ENCODE data around the gene GRIN2C.

The GRIN2C gene

GRCh38 chr17:74806334-74806733, 53.4 kb downstream of the GRIN2C start:
- no peaks in the 10 kb centered on the region for H3K9me3 Mint-ChIP-seq
- H3K4me1 Mint-ChIP-seq = peaks cover 3 to 5% of the 10 kb centered on the region in 2 donors
- H3K27ac Mint-ChIP-seq = no peak overlapping the region
- no peaks in the 10 kb centered on the region for H3K27me3 Mint-ChIP-seq
- no peak for ATAC-seq (replicated peaks)
- no peak overlapping the region for H3K4me3 Mint-ChIP-seq
- no peak for DNase-seq
- peaks cover 47 to 59% of the 10 kb centered on the region in 2 donors for H3K36me3 Mint-ChIP-seq

GRCh38 chr17:74805591-74805991, 54.1 kb downstream of the GRIN2C start:
- Mint-ChIP-seq H3K9me3 (no peaks in the 10 kb centered on the region), H3K27me3 (no peaks in the 10 kb centered on the region), H3K4me1 (peaks cover 3 to 5% of the 10 kb centered on the region in 2 donors), H3K36me3 (peaks cover 46 to 59% of the 10 kb centered on the region in 2 donors), H3K4me3 (no peak overlapping the region), H3K27ac (no peak overlapping the region)
- DNase-seq (no peak), ATAC-seq (replicated peaks) (no peak)

GRCh38 chr17:74804683-74805082, 55.0 kb downstream of the GRIN2C start:
- Mint-ChIP-seq H3K4me1 (peaks cover 3 to 5% of the 10 kb centered on the region in 2 donors), H3K27me3 (no peaks in the 10 kb centered on the region), H3K36me3 (peaks cover 48 to 63% of the 10 kb centered on the region in 2 donors), H3K9me3 (no peaks in the 10 kb centered on the region), H3K4me3 (no peak overlapping the region), H3K27ac (no peak overlapping the region)
- DNase-seq (no peak), ATAC-seq (replicated peaks) (no peak)

- DNase-seq (no peak), ATAC-seq (replicated peaks) (no peak)
- H3K27me3 Mint-ChIP-seq = no peaks in the 10 kb centered on the region
- H3K4me3 Mint-ChIP-seq = no peak overlapping the region
- no peaks in the 10 kb centered on the region for H3K9me3 Mint-ChIP-seq
- H3K36me3 Mint-ChIP-seq = peaks cover 53 to 66% of the 10 kb centered on the region in 2 donors
- no peak overlapping the region for H3K27ac Mint-ChIP-seq
- peaks cover 3 to 4% of the 10 kb centered on the region in 2 donors for H3K4me1 Mint-ChIP-seq
Measured at GRCh38 chr17:74803971-74804370, 55.7 kb downstream of the GRIN2C start.

GRCh38 chr17:74803388-74803930, 56.2 kb downstream of the GRIN2C start:
- Mint-ChIP-seq H3K27ac (no peak overlapping the region), H3K4me1 (no peaks in the 10 kb centered on the region), H3K4me3 (no peak overlapping the region), H3K9me3 (no peaks in the 10 kb centered on the region), H3K27me3 (no peaks in the 10 kb centered on the region), H3K36me3 (peaks cover 54 to 67% of the 10 kb centered on the region in 2 donors)
- DNase-seq = no peak
- ATAC-seq (replicated peaks) = no peak

GRCh38 chr17:74801896-74802295, 57.8 kb downstream of the GRIN2C start:
- ATAC-seq (replicated peaks) (no peak), DNase-seq (no peak)
- Mint-ChIP-seq H3K4me1 (no peaks in the 10 kb centered on the region), H3K9me3 (no peaks in the 10 kb centered on the region), H3K4me3 (no peak overlapping the region), H3K36me3 (peaks cover 54 to 66% of the 10 kb centered on the region in 2 donors), H3K27ac (no peak overlapping the region), H3K27me3 (no peaks in the 10 kb centered on the region)

GRCh38 chr17:74800531-74800930, 59.2 kb downstream of the GRIN2C start:
- no peaks in the 10 kb centered on the region for H3K27me3 Mint-ChIP-seq
- no peaks in the 10 kb centered on the region for H3K4me1 Mint-ChIP-seq
- no peak overlapping the region for H3K27ac Mint-ChIP-seq
- no peak for DNase-seq
- H3K9me3 Mint-ChIP-seq = no peaks in the 10 kb centered on the region
- H3K4me3 Mint-ChIP-seq = no peak overlapping the region
- H3K36me3 Mint-ChIP-seq = peaks cover 59 to 67% of the 10 kb centered on the region in 2 donors
- ATAC-seq (replicated peaks) = no peak

GRCh38 chr17:74799097-74799496, 60.6 kb downstream of the GRIN2C start:
- H3K27ac Mint-ChIP-seq = no peak overlapping the region
- no peaks in the 10 kb centered on the region for H3K9me3 Mint-ChIP-seq
- peaks cover 63 to 71% of the 10 kb centered on the region in 2 donors for H3K36me3 Mint-ChIP-seq
- no peak for DNase-seq
- no peak for ATAC-seq (replicated peaks)
- no peak overlapping the region for H3K4me3 Mint-ChIP-seq
- H3K4me1 Mint-ChIP-seq = no peaks in the 10 kb centered on the region
- H3K27me3 Mint-ChIP-seq = no peaks in the 10 kb centered on the region

- Mint-ChIP-seq H3K9me3 (no peaks in the 10 kb centered on the region), H3K4me1 (no peaks in the 10 kb centered on the region), H3K4me3 (no peak overlapping the region), H3K27ac (no peak overlapping the region), H3K27me3 (no peaks in the 10 kb centered on the region), H3K36me3 (peaks cover 61 to 74% of the 10 kb centered on the region in 2 donors)
- ATAC-seq (replicated peaks) = no peak
- no peak for DNase-seq
Measured at GRCh38 chr17:74798239-74798707, 61.4 kb downstream of the GRIN2C start.

GRCh38 chr17:74797824-74798223, 61.9 kb downstream of the GRIN2C start:
- H3K4me1 Mint-ChIP-seq = no peaks in the 10 kb centered on the region
- H3K27ac Mint-ChIP-seq = no peak overlapping the region
- no peak for ATAC-seq (replicated peaks)
- no peak for DNase-seq
- H3K27me3 Mint-ChIP-seq = no peaks in the 10 kb centered on the region
- H3K36me3 Mint-ChIP-seq = peaks cover 66 to 78% of the 10 kb centered on the region in 2 donors
- H3K9me3 Mint-ChIP-seq = no peaks in the 10 kb centered on the region
- no peak overlapping the region for H3K4me3 Mint-ChIP-seq

- Mint-ChIP-seq H3K9me3 (no peaks in the 10 kb centered on the region), H3K36me3 (peaks cover 65 to 80% of the 10 kb centered on the region in 2 donors), H3K27ac (no peak overlapping the region), H3K4me1 (no peaks in the 10 kb centered on the region), H3K27me3 (no peaks in the 10 kb centered on the region), H3K4me3 (no peak overlapping the region)
- no peak for DNase-seq
- ATAC-seq (replicated peaks) = no peak
Measured at GRCh38 chr17:74796866-74797265, 62.8 kb downstream of the GRIN2C start.

GRCh38 chr17:74796211-74796610, 63.5 kb downstream of the GRIN2C start:
- DNase-seq = no peak
- Mint-ChIP-seq H3K9me3 (no peaks in the 10 kb centered on the region), H3K4me1 (peaks cover 3 to 4% of the 10 kb centered on the region in 2 donors), H3K4me3 (no peak overlapping the region), H3K27ac (no peak overlapping the region), H3K36me3 (peaks cover 66 to 79% of the 10 kb centered on the region in 2 donors), H3K27me3 (no peaks in the 10 kb centered on the region)
- ATAC-seq (replicated peaks) = no peak

- H3K4me3 Mint-ChIP-seq = no peak overlapping the region
- ATAC-seq (replicated peaks) (no peak), DNase-seq (no peak)
- H3K36me3 Mint-ChIP-seq = peaks cover 64 to 77% of the 10 kb centered on the region in 2 donors
- no peaks in the 10 kb centered on the region for H3K9me3 Mint-ChIP-seq
- no peak overlapping the region for H3K27ac Mint-ChIP-seq
- H3K4me1 Mint-ChIP-seq = peaks cover 4 to 10% of the 10 kb centered on the region in 2 donors
- no peaks in the 10 kb centered on the region for H3K27me3 Mint-ChIP-seq
Measured at GRCh38 chr17:74795327-74796020, 64.2 kb downstream of the GRIN2C start.

GRCh38 chr17:74792586-74793105, 67.0 kb downstream of the GRIN2C start:
- Mint-ChIP-seq H3K4me1 (peaks cover 8 to 11% of the 10 kb centered on the region in 2 donors), H3K27ac (no peak overlapping the region), H3K36me3 (peaks cover 60 to 77% of the 10 kb centered on the region in 2 donors), H3K4me3 (no peak overlapping the region), H3K9me3 (no peaks in the 10 kb centered on the region), H3K27me3 (no peaks in the 10 kb centered on the region)
- ATAC-seq (replicated peaks) (no peak), DNase-seq (no peak)
